HepG2 (cell line): Measurements from ENCODE around the gene EGFL8. TPM values are rescaled to one million over a fixed set of nuclear protein-coding genes. Genes with fewer than 3 reads are reported as not detected.

ENCODE experiments used
- FOXM1 ChIP-seq: sonication (generic); formaldehyde crosslinking; IDR thresholded peaks from 2 replicates; pipeline ENCODE4 v1.5.0; 2020; ENCODE audit warnings: missing genetic modification reagents
- HNF4A ChIP-seq: sonication (generic); formaldehyde crosslinking; IDR thresholded peaks from 2 replicates; pipeline ENCODE4 v1.4.0; 2020; ENCODE audit warnings: missing genetic modification reagents
- KDM2A ChIP-seq: sonication (generic); formaldehyde crosslinking; IDR thresholded peaks from 2 replicates; pipeline ENCODE4 v1.4.0; 2020; ENCODE audit warnings: low read depth, missing genetic modification reagents, borderline replicate concordance
- KLF11 ChIP-seq: IDR thresholded peaks from 2 replicates; pipeline ENCODE4 v1.6.1; 2016; ENCODE audit warnings: missing compliant biosample characterization
- MAFG ChIP-seq: sonication (generic); formaldehyde crosslinking; IDR thresholded peaks from 2 replicates; pipeline ENCODE4 v1.5.1; 2020; ENCODE audit warnings: mild to moderate bottlenecking, missing genetic modification reagents
- MED1 ChIP-seq: sonication (generic); formaldehyde crosslinking; IDR thresholded peaks from 2 replicates; pipeline ENCODE4 v1.4.0; 2020; ENCODE audit warnings: missing genetic modification reagents
- NFE2 ChIP-seq: sonication (generic); formaldehyde crosslinking; IDR thresholded peaks from 2 replicates; pipeline ENCODE4 v1.4.0; 2020; ENCODE audit warnings: missing genetic modification reagents
- NFKBIZ ChIP-seq: IDR thresholded peaks from 2 replicates; pipeline ENCODE4 v1.6.1; 2018; ENCODE audit warnings: missing genetic modification reagents, missing compliant biosample characterization
- NONO ChIP-seq, 2 experiments: fragments of 450-650 bp in 1 of 2; sonication (generic) in 1 of 2; formaldehyde crosslinking in 1 of 2; IDR thresholded peaks in 1 of 2; conservative IDR thresholded peaks in 1 of 2; 2 replicates each; pipeline versions ENCODE4 v1.6.1 to v1.8.0; 2017 to 2022; ENCODE audit warnings: mild to moderate bottlenecking in 1 of 2, missing genetic modification reagents in 1 of 2, moderate library complexity in 1 of 2
- POLR2AphosphoS5 ChIP-seq: IDR thresholded peaks from 2 replicates; pipeline ENCODE4 v1.6.1; 2012; ENCODE audit warnings: low read depth, low read length
- RFX5 ChIP-seq: IDR thresholded peaks from 2 replicates; pipeline ENCODE4 v1.6.1; 2011; ENCODE audit warnings: low read depth, low read length, improper control_type of control experiment
- RNF2 ChIP-seq: fragments of 450-650 bp; conservative IDR thresholded peaks from 2 replicates; pipeline ENCODE4 v1.6.1; 2016; ENCODE audit warnings: low read depth
- SOX5 ChIP-seq: IDR thresholded peaks from 2 replicates; pipeline ENCODE4 v1.6.1; 2016; ENCODE audit warnings: borderline replicate concordance
- TP53 ChIP-seq: sonication (generic); formaldehyde crosslinking; conservative IDR thresholded peaks from 2 replicates; pipeline ENCODE4 v1.4.0; 2020; ENCODE audit warnings: missing genetic modification reagents
- ZNF10 ChIP-seq: sonication (generic); formaldehyde crosslinking; IDR thresholded peaks from 2 replicates; pipeline ENCODE4 v1.4.0; 2020; ENCODE audit warnings: mild to moderate bottlenecking, low read depth, missing genetic modification reagents, borderline replicate concordance
- ZNF296 ChIP-seq: sonication (generic); formaldehyde crosslinking; conservative IDR thresholded peaks from 2 replicates; pipeline ENCODE4 v1.5.0; 2020; ENCODE audit warnings: mild to moderate bottlenecking, missing genetic modification reagents
- ZNF383 ChIP-seq: sonication (generic); formaldehyde crosslinking; IDR thresholded peaks from 2 replicates; pipeline ENCODE4 v1.4.0; 2020; ENCODE audit warnings: missing genetic modification reagents, mild to moderate bottlenecking, borderline replicate concordance
- ZNF431 ChIP-seq: sonication (generic); formaldehyde crosslinking; IDR thresholded peaks from 2 replicates; pipeline ENCODE4 v1.9.0; 2022; ENCODE audit warnings: missing genetic modification reagents, low read depth, mild to moderate bottlenecking, borderline replicate concordance
- ZNF543 ChIP-seq: sonication (generic); formaldehyde crosslinking; IDR thresholded peaks from 2 replicates; pipeline ENCODE4 v1.4.0; 2020; ENCODE audit warnings: mild to moderate bottlenecking, missing genetic modification reagents
- ZNF570 ChIP-seq: sonication (generic); formaldehyde crosslinking; IDR thresholded peaks from 2 replicates; pipeline ENCODE4 v1.4.0; 2020; ENCODE audit warnings: mild to moderate bottlenecking, missing genetic modification reagents, borderline replicate concordance
- polyA plus RNA-seq, 8 experiments: library from polyadenylated mRNA; depleted of rRNA in 3 of 8; stranded (reverse) in 7 of 8; unstranded in 1 of 8; fragments of >200 nt; fragmentation: Illumina TruSeq in 4 of 8; extraction: Trizol in 4 of 8; gene quantifications; 2 replicates each; pipeline versions ENCODE4 v1.2.1 to v1.2.3, GENCODE V29; 2011 to 2016; ENCODE audit warnings: low read depth in 4 of 8, missing spikeins in 1 of 8, mixed read lengths in 1 of 8; ENCODE audit not compliant: insufficient read depth in 1 of 8
- total RNA-seq, 5 experiments: library from RNA; depleted of rRNA; stranded (reverse); fragments of >200 nt; fragmentation: Illumina TruSeq; extraction: Trizol; gene quantifications; 2 replicates each; pipeline ENCODE4 v1.2.3, GENCODE V29; 2016; ENCODE audit warnings: low read depth in 1 of 5
- TF ChIP-seq, protein P1 (sequence below): sonication (generic); formaldehyde crosslinking; IDR thresholded peaks from 2 replicates; pipeline ENCODE4 v1.4.0; 2020; ENCODE audit warnings: missing genetic modification reagents
- TF ChIP-seq, protein P2 (sequence below): sonication (generic); formaldehyde crosslinking; IDR thresholded peaks from 2 replicates; pipeline ENCODE4 v1.5.1; 2020; ENCODE audit warnings: mild to moderate bottlenecking, missing genetic modification reagents, moderate library complexity
- TF ChIP-seq, protein P3 (sequence below): sonication (generic); formaldehyde crosslinking; IDR thresholded peaks from 2 replicates; pipeline ENCODE4 v1.8.1; 2023; ENCODE audit warnings: mild to moderate bottlenecking, inconsistent platforms, moderate library complexity, missing genetic modification reagents, borderline replicate concordance
- TF ChIP-seq, protein P4 (sequence below): sonication (generic); formaldehyde crosslinking; IDR thresholded peaks from 2 replicates; pipeline ENCODE4 v1.8.0; 2022; ENCODE audit warnings: missing genetic modification reagents, mild to moderate bottlenecking, moderate library complexity, borderline replicate concordance

EGFL8 gene
- total and polyA plus RNA-seq, 2 of the 13 experiments (the other 11 are each of a cell fraction or from before 2014, with no cell fraction given): 10.0 to 11.5 TPM

DNA sequence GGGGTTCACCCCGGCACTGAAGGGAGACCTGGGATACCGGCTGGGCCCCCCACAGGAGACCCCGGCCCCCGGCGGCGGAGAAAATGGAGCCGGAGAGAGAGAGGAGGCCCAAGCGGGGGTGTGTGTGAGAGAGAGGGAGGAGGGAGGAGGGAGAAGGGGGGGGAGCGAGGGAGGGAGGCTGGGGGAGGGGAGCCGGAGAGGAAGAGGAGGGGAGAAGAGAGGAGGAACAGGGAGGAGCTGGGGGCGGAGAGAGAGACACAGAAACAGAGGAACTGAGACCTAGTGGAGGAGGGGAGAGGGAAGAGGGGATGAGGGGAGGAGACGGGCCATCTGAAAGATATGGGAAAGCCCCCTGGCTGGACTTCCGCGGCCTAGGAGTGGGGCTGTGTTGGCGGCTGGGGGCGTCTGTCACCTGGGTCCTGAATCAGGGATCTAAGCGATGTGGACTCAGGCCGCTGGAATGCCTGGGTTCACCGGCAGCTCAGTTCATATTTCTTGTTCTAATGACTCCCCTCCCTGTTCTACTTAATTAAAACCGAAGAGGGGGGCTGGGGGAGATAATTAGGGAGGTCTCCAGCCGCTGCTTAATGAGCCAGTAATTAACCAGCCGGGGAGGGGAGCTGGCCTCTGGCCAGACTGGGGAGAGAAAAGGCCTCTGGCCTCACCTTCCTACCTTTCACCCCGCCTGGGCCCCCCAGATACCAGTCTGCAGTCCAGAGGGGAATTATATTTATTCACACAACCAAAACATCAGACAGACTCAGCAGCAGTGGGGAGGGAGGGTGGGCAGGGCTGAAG lies 25.9 kb downstream of the EGFL8 start, which contains the start of gene PBX2 (continued):
- TF ChIP-seq, protein P1, sequence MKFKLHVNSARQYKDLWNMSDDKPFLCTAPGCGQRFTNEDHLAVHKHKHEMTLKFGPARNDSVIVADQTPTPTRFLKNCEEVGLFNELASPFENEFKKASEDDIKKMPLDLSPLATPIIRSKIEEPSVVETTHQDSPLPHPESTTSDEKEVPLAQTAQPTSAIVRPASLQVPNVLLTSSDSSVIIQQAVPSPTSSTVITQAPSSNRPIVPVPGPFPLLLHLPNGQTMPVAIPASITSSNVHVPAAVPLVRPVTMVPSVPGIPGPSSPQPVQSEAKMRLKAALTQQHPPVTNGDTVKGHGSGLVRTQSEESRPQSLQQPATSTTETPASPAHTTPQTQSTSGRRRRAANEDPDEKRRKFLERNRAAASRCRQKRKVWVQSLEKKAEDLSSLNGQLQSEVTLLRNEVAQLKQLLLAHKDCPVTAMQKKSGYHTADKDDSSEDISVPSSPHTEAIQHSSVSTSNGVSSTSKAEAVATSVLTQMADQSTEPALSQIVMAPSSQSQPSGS: no peak
- TF ChIP-seq ZNF383: 0 out of 2 replicates have a peak, but pooled peaks have one; percentile 32
- no peak for TF ChIP-seq TP53
- peak; percentile 17; the same call in 1 of the 2 replicates for TF ChIP-seq NFKBIZ (CRISPR knock-in tag)
- TF ChIP-seq, protein P2, sequence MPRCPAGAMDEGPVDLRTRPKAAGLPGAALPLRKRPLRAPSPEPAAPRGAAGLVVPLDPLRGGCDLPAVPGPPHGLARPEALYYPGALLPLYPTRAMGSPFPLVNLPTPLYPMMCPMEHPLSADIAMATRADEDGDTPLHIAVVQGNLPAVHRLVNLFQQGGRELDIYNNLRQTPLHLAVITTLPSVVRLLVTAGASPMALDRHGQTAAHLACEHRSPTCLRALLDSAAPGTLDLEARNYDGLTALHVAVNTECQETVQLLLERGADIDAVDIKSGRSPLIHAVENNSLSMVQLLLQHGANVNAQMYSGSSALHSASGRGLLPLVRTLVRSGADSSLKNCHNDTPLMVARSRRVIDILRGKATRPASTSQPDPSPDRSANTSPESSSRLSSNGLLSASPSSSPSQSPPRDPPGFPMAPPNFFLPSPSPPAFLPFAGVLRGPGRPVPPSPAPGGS (CRISPR knock-in tag): 0 out of 2 replicates have a peak, but pooled peaks have one; percentile 43
- TF ChIP-seq MAFG (CRISPR knock-in tag): no peak
- TF ChIP-seq, protein P3, sequence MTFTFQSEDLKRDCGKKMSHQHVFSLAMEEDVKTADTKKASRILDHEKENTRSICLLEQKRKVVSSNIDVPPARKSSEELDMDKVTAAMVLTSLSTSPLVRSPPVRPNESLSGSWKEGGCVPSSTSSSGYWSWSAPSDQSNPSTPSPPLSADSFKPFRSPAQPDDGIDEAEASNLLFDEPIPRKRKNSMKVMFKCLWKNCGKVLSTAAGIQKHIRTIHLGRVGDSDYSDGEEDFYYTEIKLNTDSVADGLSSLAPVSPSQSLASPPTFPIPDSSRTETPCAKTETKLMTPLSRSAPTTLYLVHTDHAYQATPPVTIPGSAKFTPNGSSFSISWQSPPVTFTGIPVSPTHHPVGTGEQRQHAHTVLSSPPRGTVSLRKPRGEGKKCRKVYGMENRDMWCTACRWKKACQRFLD (CRISPR knock-in tag): no peak
- TF ChIP-seq SOX5 (CRISPR knock-in tag): no peak
- no peak for TF ChIP-seq ZNF570 (CRISPR knock-in tag)
- no peak for TF ChIP-seq ZNF431 (CRISPR knock-in tag)
- no peak for TF ChIP-seq KDM2A
- TF ChIP-seq ZNF10: no peak
- peak; percentile 33; the same call in 1 of the 2 replicates for TF ChIP-seq NFE2 (CRISPR knock-in tag)
- no peak for TF ChIP-seq RFX5
- no peak for TF ChIP-seq FOXM1 (CRISPR knock-in tag)
- TF ChIP-seq POLR2AphosphoS5: peak; percentile 83
- no peak for TF ChIP-seq MED1 (CRISPR knock-in tag)
- TF ChIP-seq RNF2: no peak
- TF ChIP-seq NONO (IDR thresholded peaks at IDR 0.05): no peak
- no peak for TF ChIP-seq NONO (CRISPR knock-in tag; conservative IDR thresholded peaks at IDR 0.05)
- 0 out of 2 replicates have a peak, but pooled peaks have one; percentile 40 for TF ChIP-seq ZNF543 (CRISPR knock-in tag)
- TF ChIP-seq, protein P4, sequence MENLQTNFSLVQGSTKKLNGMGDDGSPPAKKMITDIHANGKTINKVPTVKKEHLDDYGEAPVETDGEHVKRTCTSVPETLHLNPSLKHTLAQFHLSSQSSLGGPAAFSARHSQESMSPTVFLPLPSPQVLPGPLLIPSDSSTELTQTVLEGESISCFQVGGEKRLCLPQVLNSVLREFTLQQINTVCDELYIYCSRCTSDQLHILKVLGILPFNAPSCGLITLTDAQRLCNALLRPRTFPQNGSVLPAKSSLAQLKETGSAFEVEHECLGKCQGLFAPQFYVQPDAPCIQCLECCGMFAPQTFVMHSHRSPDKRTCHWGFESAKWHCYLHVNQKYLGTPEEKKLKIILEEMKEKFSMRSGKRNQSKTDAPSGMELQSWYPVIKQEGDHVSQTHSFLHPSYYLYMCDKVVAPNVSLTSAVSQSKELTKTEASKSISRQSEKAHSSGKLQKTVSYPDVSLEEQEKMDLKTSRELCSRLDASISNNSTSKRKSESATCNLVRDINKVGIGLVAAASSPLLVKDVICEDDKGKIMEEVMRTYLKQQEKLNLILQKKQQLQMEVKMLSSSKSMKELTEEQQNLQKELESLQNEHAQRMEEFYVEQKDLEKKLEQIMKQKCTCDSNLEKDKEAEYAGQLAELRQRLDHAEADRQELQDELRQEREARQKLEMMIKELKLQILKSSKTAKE (CRISPR knock-in tag): no peak
- no peak for TF ChIP-seq KLF11
- TF ChIP-seq ZNF296 (CRISPR knock-in tag): no peak
- TF ChIP-seq HNF4A: no peak
